ENCODE measurements around the gene SLC6A1.

- TF ChIP-seq CTCF (IDR thresholded peaks at IDR 0.05; ENCODE audit: insufficient read depth, low read length, poor library complexity, severe bottlenecking) (no peak), EZH2phosphoT487 (conservative IDR thresholded peaks at IDR 0.05; ENCODE audit: low read length) (no peak)
These were observed 22.2 kb downstream of the SLC6A1 start for GRCh38 chr3:11014752-11015151.

Data from SU-DHL-6 (cell line).